HG03097 (cell line): ENCODE results near the gene TXNRD2.

Source experiments
- ATAC-seq: cut with Tn5 transposase; IDR thresholded peaks from one replicate; pipeline ENCODE4 v1.9.1; 2021; ENCODE audit not compliant: unreplicated experiment, low FRiP score

TXNRD2 gene

DNA sequence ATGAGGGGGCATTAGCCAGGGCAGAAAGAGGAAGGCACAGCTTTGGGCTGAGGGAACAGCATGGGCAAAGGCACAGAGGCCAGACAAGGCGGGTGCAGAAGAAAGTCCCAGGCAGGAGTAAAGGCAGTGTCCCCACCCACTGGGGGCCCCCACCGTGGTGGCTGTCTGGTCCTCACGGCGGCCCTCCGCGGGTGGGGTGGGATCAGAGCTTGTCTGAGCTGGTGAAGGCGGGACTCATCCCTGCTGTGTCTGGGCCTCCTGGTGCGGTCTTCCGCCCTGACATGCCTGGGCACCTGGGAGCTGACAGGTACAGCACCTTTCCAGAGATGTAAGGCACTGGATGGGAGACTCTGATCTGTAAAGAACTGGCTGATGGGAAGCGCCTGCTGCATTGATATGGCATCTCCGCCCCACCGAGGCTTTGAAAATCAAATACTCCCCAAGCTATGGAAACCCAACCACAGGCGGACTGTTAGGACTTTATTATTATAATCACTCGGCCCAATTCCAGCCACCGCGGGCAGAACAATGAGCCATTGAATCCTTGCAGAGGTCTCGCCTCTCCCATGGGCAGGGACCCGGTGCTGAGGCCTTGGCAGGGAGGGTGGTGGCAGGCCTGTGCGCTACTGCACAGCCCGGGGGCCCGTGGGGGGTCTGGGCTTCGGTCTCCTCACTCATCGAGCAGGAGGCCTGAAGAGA lies 72.7 kb downstream of the TXNRD2 start:
- no peak for ATAC-seq

DNA sequence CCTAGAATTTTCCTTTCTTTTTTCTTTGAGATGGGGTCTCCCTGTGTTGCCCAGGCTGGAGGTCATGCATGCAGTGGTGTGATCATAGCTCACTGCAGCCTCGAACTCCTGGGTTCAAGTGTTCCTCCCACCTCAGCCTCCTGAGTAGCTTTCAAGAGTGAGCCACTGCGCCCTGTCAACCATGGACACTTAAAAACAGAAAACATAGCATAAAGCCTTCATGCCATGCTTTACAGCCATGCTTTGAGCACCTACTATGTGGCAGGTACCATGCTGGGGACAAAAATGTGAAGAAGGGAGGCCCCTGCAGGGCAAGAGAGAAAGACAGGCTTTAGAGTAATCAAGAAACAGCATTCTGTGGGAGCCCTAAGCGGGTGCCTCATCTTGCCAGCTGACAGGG lies 73.3 kb downstream of the TXNRD2 start:
- ATAC-seq: no peak

DNA sequence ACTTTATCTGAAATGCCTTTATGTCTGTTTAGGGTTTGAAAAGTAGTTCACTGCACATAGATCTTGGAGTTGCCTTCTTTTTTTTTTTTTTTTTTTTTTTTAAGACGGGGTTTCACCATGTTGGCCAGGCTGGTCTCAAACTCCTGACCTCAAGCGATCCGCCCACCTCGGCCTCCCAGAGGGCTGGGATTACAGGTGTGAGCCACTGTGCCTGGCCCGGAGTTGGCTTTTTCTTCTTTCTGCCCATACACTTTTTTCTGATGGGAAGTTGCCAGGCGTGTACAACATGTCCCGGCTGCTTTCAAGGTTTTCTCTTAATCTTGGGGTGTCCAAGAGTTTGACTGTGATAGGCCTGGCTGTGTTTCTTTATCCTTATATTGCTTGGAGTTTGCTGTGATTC lies 74.0 kb downstream of the TXNRD2 start:
- no peak for ATAC-seq

DNA sequence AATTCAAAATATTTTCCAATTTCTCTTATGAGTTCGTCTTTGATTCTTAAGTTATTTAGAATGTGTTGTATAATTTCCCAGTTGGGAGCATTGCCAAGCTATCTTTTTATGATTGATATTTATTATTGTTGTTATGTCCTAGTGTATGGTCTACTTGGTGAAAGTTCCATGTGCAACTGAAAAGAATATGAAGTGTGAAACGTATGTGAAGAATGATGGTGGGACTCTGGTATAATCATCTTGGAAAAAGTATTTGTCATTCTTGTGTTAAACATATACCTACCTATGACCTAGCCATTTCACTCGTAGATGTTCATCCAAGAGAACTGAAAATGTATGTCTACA lies 75.0 kb downstream of the TXNRD2 start:
- ATAC-seq: no peak

DNA sequence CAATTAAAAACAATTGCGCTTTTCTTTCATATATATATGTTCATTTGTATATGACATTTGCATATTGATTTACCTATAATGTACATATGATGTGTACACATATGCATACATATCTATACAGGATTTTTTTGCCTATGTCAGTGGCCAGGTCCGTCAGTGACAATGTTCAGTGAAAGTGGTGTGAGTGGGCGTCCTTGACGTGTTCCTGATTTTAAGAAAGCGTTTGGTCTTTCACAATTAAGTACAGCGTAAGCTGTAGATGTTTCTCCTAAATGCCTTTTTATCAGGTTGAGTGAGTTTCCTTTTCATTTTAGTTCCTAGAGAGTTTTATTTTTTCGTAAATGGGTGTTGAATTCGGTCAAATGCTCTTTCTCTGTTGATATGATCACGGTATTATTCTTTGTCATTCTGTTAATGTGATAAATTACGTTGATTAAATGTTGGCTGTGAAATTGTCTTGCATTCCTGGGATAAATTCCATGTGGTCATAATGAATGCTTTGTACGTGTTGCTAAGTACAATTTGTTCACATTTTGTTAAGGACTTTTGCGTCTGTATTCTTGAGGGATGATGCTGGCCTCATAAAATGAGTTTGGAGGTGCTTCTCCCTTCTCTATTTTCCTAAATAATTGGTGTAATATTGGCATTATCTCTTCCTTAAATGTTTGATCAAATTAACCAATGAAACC lies 76.3 kb downstream of the TXNRD2 start:
- ATAC-seq: no peak

DNA sequence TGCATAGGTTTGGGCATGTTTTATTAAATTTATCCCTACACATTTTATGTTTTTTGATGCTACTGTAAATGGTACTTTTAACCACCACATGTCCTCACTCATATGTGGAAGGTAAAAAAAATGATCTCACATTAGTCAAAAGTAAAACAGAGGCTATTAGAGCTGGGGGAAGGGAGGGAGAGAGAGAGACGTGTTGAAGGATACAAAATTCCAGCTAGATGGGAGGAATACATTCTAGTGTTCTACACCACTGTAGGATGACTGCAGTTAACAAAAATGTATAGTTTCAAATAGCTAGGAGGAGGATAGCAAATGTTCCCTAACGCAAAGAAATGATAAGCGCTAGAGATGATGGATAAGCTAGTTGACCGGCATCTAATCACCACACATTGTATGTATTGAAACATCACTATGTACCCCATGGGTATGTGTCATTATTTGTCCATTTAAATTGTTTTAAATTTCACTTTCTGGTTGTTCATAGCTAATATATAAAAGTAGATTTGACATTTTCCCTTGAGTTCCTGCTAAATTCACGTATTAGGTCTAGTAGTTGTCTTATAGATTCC lies 77.0 kb downstream of the TXNRD2 start:
- no peak for ATAC-seq

DNA sequence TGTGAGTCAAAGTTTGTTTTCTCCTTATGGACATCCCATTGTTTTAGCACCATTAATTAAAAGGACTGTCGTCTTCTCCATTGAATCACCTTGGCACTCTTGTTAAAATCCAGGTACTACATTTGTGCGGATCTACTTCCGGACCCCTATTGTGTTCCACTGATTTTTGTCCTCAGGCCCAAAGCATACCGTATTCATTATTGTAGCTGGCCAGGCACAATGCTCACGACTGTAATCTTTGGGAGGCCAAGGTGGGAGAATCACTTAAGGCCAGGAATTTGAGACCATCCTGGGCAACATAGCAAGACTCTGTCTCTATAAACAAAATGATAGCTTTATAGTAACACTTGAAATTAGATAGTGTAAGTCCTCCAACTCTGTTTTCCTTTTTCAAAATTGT lies 78.0 kb downstream of the TXNRD2 start:
- no peak for ATAC-seq

DNA sequence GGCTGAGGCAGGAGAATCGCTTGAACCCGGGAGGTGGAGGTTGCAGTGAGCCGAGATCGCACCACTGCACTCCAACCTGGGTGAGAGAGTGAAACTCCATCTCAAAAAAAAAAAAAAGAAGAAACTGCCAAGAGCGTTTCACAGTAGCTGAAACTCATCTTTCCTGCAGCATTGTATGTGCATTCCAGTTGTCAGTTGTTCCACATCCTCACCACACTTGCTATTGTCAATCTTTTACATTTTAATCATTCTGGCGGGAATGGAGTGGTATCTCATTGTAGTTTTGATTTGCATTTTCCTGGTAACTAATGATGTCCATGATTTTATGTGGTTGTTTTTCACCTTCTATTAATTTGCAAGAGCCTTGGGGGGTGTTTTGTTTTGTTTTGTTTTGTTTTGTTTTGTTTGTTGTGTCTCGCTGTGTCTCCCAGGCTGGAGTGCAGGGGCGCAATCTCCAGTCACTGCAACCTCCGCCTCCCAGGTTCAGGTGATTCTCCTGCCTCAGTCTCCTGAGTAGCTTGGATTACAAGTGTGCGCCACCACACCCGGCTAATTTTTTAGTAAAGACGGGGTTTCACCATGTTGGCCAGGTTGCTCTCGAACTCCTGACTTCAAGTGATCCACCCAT lies 78.9 kb downstream of the TXNRD2 start:
- no peak for ATAC-seq

DNA sequence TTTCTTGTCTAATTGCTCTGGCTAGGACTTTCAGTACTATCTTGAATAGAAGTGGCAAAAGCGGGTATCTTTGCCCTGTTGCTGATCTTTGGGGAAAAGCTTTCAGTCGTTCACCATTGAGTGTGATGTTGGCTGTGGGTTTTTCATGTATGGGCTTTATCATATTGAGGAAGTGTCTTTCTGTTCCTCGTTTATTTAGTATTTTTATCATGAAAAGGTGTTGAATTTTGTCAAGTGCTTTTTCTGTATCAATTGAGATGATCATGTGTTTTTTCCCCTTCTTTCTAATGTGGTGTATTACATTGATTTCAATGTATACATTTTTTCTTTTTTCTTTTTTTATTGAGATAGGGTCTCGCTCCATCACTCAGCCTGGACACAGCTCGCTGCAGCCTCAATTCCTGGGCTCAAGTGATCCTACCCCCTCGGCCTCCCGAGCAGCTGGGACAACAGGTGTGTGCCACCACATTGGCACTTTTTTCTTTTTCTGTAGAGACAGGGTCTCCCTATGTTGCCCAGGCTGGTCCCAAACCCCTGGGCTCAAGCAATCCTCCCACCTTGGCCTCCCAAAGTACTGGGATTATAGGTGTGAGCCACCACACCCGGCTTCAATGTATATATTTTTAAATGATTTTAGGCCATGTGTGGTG lies 81.6 kb downstream of the TXNRD2 start:
- ATAC-seq: no peak

DNA sequence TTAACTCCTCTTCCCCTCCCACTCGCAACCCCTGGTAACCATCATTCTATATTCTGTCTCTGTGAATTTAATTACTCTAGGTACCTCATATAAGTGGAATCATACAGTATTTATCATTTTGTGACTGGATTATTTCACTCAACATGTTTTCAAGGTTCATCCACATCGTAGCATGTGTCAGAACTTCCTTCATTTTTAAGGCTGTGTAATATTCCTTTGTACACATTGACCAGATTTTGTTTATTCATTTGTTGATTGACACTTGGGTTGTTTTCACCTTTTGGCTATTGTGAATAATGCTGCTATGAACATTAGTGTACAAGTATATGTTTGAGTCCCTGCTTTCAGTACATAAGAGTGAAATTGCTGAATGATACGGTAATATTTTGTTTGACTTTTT lies 84.2 kb downstream of the TXNRD2 start:
- no peak for ATAC-seq

DNA sequence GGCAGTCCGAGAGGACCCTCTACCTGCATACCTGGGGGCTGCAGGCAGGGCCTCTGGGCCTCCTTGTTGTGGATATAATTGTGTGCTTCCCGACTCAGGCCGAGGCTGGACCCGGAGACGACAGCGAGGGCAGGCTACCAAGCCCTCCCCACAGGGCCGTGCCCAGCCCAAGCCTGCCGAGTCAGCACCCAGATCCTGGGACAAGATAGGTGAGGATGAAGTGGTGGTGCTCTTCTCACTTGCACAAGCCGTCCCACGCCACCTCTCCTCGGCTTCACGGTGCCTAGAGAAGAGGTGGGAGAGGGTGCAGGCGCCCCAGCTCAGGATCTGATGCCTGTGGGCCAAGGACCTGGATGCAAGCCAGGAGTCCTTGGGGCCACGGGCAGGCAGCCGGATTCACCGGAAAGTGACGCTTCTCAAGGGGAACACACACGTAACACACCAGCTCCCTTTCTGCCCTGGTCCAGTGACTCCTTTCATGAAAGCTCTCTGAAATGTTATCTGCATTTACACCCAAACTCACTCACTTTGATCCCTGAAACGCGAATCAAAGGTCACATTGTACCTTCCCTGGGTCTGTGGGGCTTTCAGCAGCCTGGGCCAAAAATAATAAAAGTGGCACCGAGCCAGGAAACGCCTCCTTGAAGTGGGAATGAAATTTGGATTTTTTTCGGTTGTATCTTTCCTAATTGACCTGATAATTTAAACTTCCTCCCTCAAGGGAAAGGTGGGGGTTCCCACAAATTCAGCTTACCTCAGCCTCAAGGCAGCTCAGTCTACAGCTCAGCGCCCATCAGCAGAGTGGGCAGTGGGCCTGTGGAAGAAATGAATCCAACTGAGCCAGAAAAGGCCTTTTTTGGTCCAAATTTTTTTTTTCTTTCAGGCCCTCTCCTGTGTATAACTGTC lies 85.9 kb downstream of the TXNRD2 start:
- ATAC-seq: peak; percentile 19

DNA sequence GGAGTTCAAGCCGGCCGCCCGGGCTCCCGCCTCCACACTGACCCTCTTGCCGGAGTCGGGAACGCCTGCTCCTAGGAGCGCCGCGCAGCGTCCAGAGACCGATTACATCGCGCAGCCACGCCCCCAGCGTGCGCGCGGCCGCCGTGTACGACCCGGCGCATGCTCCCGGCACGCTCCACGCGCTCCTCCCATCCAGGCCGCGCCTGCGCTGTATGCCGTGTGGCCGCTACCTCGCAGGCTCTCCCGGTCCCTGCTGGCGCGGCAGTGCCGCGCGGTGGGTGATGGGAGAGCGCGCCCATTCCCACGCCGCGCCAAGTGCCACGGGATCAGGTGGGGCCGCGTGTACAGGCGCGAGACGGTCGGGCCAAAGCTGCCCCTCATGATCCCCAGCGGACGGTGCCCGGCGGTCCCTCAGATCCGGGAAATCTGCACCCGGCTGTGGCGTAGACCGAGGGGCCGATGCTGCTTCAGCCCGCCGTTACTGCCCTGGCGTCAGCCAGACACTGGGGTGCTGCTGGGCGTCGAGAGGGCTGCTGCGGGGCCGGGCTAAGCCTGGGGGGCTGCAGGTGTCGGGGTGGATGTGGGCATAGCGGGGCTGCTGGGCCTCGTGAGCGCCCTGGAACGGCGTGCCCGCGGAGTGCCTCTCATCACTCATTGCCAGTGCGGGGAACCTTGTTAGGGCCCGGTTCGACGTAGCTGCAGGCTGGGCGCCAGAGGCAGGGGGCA lies 86.7 kb downstream of the TXNRD2 start, which contains the start of the genes GNB1L and RTL10:
Gene GNB1L (minus strand): TSS at position 97 of the 726 bp plus-strand sequence. CDS start 33,519 bp downstream, outside the sequence.
Gene RTL10 (minus strand): TSS at position 97 of the 726 bp plus-strand sequence. CDS start 2,613 bp downstream, outside the sequence.
- ATAC-seq: peak; percentile 87

DNA sequence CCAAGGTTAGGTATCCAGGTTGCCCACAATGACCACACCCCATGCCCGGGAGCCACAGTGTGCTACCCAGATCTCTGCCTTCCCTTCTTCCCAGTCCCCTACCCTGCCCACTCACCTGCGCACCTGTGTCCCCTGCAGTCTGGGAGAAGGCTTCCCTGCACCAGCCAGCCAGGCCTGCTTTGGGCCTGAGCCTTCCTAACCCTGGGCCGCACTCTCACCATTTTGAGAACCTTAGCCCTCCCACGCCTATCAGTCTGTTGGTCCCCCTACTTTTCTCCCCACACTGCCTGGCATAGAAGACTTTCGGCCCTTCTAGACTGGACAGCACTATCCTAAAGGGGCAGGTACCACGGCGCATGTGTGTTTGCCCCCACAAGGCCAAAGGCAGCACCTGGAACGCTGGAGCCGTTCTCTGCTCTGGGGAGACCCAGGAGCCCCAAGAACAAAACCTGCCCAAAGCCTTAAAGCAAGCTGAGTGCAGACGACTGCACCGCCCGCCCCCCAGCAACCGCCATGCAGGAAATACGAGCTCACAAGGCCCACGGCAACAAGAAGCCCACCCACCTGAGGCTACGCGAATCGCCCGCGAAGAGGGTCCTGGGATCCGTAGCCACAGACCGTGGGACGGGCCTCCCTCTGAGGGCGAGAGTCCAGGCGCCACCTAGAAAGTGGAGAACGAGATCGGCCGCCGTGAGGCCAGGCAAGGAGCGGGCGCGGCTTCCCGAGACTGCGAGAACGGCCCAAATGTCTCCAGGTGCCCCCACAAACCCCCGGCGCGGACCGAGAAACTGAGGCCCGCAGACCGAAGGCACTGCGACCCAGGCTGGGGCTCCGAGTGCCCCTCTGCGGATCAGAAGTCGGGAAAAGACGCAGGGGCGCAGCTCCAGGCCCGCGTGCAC lies 87.5 kb downstream of the TXNRD2 start:
- ATAC-seq: no peak

DNA sequence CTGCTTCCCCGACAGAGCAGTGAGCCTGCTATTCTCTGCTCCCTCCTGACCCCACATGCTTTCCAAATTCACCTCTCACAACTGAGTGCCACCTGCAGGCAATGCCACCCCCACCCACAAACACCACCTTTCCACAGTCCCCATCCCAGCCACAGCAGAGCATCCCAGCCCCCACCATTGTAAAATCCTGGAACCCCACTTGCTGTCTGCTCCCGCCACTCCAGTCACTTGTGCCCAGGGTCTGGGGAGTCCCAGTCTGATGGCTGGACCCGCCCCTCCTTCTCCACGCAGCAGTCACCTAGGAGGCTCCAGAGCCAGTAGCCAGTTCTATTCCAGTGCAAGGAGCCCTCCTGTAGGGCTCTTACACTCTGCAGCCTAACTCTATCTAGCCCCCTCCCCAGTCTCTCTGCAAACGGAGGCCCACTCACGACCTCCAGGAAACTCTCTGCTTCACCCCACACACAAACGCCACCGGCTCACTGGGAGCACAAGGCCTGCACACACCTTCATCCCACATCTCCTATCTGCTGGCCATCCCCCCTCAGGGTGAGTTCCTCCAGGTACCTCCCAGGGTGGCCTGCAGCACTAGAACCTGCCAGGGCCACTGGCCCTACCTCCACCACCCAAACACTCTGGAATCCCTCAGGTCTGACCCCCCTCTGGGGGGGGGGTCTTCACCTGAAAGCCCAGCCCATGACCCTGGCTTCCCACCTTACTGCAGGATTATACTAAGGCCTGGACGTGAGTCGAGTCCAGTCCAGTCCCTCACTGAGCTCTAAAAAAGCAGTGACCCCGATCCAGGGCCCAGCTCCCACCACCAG lies 88.3 kb downstream of the TXNRD2 start:
- ATAC-seq: no peak

DNA sequence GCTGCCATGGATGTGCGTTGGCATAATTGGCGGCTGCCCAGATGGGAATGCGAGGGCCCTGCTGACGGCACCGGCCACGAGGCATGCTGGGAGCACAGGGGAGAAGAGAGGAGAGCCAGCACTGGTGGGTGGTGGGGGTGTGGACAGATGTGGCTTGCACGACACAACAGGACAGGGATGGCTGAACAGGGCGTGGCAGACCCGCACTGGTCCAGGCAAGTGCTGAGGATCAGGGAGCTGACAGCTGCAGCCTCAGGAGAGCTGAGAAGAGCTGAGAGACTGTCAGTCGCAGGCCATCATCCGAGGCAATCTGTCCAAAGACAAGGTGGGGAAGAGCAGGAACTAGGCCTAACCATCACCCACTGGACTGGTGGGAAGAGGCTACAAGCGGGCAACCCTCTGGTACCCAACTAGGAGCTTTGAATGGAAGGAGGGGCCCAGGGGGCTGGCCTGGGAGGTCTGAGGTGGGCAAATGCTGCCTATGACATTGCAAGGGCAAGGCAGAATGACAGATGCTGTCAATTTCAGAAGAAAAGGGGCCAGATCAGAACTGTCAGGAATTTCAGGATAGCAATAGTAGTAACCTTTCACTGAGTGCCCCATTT lies 89.3 kb downstream of the TXNRD2 start:
- ATAC-seq: no peak

DNA sequence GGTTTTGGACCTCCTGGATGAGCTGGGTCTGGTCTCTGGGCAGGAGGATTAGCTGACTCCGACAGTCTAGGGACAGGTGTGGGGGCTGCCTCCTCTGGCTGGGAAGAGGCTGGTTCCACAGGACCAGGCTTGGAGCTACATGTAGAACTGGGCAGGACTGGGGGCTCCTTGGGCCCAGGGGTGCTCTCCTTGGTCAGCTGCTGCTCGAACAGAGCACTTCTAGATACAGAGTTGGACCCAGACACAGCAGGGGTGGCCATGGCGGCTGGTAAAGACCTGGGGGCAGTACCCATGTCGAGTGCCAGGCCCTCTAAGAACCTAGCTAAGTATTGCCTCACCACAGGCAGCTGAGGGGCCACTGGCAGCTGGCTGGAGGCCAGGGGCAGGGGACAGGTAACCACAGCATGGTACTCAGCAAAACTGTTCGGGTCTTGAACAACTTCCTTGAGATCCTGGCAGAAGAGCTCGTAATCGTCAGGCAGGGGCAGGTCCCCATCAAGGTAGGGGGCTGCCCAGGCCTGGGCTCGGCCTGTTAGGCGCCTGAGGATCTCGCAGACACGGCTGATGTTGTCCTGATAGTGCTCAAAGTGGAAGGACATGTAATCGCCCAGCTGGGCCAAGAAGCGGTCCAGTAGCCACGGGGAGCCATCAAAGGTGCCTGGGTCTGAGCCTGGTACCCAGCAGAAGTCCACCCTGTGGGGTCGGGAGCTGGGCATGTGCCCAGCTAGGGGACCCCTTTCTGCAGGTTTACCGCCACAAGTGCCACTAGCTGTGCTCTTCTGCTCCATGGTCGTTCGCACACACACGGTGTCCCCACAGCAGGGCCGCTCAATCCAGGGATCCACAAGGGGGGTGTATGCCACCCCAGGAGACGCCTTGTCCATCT lies 90.1 kb downstream of the TXNRD2 start:
- ATAC-seq: no peak
